A549 (cell line): Measurements from ENCODE around the gene SRSF7. TPM values are rescaled to one million over a fixed set of nuclear protein-coding genes. Genes with fewer than 3 reads are reported as not detected.

Experiments used
- polyA plus RNA-seq, 4 experiments: library from polyadenylated mRNA; depleted of rRNA in 3 of 4; stranded (reverse); fragments of >200 nt; fragmentation: RNase III in 1 of 4; extraction: RNeasy Plus Mini Kit Qiagen cat#74134 plus additional on column Dnase treatment in 1 of 4; gene quantifications; 2 replicates in 3 of 4; 3 replicates in 1 of 4; pipeline ENCODE4 v1.2.3, GENCODE V29; 2011 to 2017

The SRSF7 gene
- polyA plus RNA-seq, 2 of the 4 experiments (the other 2 are of a cell fraction): 397 to 544 TPM

Other genes with a start within 250 kb of the SRSF7 start
- gene HNRNPLL, start 148.4 kb downstream of the SRSF7 start, polyA plus RNA-seq (2011; rRNA removed): 67.5 and 73.8 TPM in 2 replicates
- gene HNRNPLL, start 148.4 kb downstream of the SRSF7 start, polyA plus RNA-seq (2017; fragmentation: RNase III; extraction: RNeasy Plus Mini Kit Qiagen cat#74134 plus additional on column Dnase treatment): 36.5 to 39.3 TPM (median 39.0 TPM) in 3 replicates
- gene GALM, start 85.2 kb downstream of the SRSF7 start, polyA plus RNA-seq (2011; rRNA removed): 34.1 and 34.2 TPM in 2 replicates
- gene GALM, start 85.2 kb downstream of the SRSF7 start, polyA plus RNA-seq (2017; fragmentation: RNase III; extraction: RNeasy Plus Mini Kit Qiagen cat#74134 plus additional on column Dnase treatment): 23.4 to 36.2 TPM (median 33.4 TPM) in 3 replicates
- 46.7 and 51.2 TPM in 2 replicates for gene GEMIN6, start 26.8 kb upstream of the SRSF7 start, polyA plus RNA-seq (2011; rRNA removed)
- 53.2 to 59.0 TPM (median 53.5 TPM) in 3 replicates for gene GEMIN6, start 26.8 kb upstream of the SRSF7 start, polyA plus RNA-seq (2017; fragmentation: RNase III; extraction: RNeasy Plus Mini Kit Qiagen cat#74134 plus additional on column Dnase treatment)
- gene DHX57, start 124.6 kb upstream of the SRSF7 start, polyA plus RNA-seq (2011; rRNA removed): 31.8 and 36.8 TPM in 2 replicates
- 20.6 to 21.6 TPM (median 21.1 TPM) in 3 replicates for gene DHX57, start 124.6 kb upstream of the SRSF7 start, polyA plus RNA-seq (2017; fragmentation: RNase III; extraction: RNeasy Plus Mini Kit Qiagen cat#74134 plus additional on column Dnase treatment)
- 32.5 and 54.7 TPM in 2 replicates for gene MORN2, start 124.6 kb upstream of the SRSF7 start, polyA plus RNA-seq (2011; rRNA removed)
- 44.7 to 48.9 TPM (median 45.9 TPM) in 3 replicates for gene MORN2, start 124.6 kb upstream of the SRSF7 start, polyA plus RNA-seq (2017; fragmentation: RNase III; extraction: RNeasy Plus Mini Kit Qiagen cat#74134 plus additional on column Dnase treatment)
- gene ARHGEF33, start 138.5 kb upstream of the SRSF7 start, polyA plus RNA-seq (2011; rRNA removed): 0.22 and 0.23 TPM in 2 replicates
- gene ARHGEF33, start 138.5 kb upstream of the SRSF7 start, polyA plus RNA-seq (2017; fragmentation: RNase III; extraction: RNeasy Plus Mini Kit Qiagen cat#74134 plus additional on column Dnase treatment): 0.08 to 0.22 TPM (median 0.14 TPM) in 3 replicates